ENCODE data around the gene PNMA1. TPM values are rescaled to one million over a fixed set of nuclear protein-coding genes. Genes with fewer than 3 reads are reported as not detected.

PNMA1 gene
- total and polyA plus RNA-seq, 9 of the 15 experiments (the other 6 are each of a cell fraction or from before 2014, with no cell fraction given): 1.7 to 26.4 (median 8.7) TPM

GRCh38 chr14:73712540-73713180, 1.5 kb downstream of the PNMA1 start (continued):
- TF ChIP-seq MGA (IDR thresholded peaks at IDR 0.05): 0 out of 2 replicates have a peak, but pooled peaks have one; percentile 17
- TF ChIP-seq MAX (CRISPR knock-in tag; IDR thresholded peaks at IDR 0.05): peak; percentile 14; the same call in 1 of the 2 replicates
- 0 out of 2 replicates have a peak, but pooled peaks have one; percentile 11 for TF ChIP-seq CTBP1 (IDR thresholded peaks at IDR 0.05; ENCODE audit: borderline replicate concordance)
- no peak for TF ChIP-seq MXI1 (IDR thresholded peaks at IDR 0.05; ENCODE audit: low read depth, low read length)
- TF ChIP-seq POLR2G (IDR thresholded peaks at IDR 0.05; ENCODE audit: low read depth, low read length): peak; percentile 39; the same call in 1 of the 2 replicates
